ENCODE data around the gene FCGR3B.
"Not testable (repeated sequence)": the region's sequence is repeated elsewhere in the genome, so short reads cannot be mapped to it uniquely, and the experiment has no call there.

- TF ChIP-seq, protein P1, sequence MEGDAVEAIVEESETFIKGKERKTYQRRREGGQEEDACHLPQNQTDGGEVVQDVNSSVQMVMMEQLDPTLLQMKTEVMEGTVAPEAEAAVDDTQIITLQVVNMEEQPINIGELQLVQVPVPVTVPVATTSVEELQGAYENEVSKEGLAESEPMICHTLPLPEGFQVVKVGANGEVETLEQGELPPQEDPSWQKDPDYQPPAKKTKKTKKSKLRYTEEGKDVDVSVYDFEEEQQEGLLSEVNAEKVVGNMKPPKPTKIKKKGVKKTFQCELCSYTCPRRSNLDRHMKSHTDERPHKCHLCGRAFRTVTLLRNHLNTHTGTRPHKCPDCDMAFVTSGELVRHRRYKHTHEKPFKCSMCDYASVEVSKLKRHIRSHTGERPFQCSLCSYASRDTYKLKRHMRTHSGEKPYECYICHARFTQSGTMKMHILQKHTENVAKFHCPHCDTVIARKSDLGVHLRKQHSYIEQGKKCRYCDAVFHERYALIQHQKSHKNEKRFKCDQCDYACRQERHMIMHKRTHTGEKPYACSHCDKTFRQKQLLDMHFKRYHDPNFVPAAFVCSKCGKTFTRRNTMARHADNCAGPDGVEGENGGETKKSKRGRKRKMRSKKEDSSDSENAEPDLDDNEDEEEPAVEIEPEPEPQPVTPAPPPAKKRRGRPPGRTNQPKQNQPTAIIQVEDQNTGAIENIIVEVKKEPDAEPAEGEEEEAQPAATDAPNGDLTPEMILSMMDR (IDR thresholded peaks at IDR 0.05): not testable (repeated sequence)
- TF ChIP-seq POLR2A, POLR2AphosphoS5, EP300 (IDR thresholded peaks at IDR 0.05): not testable (repeated sequence)
Observed at GRCh38 chr1:161595583-161595982, 35.4 kb downstream of the FCGR3B start.

All from stomach (tissue), 4 donors.